HFF-Myc (cell line): Measurements from ENCODE around the gene OR2S2.
"Not testable (repeated sequence)": the region's sequence is repeated elsewhere in the genome, so short reads cannot be mapped to it uniquely, and the experiment has no call there.

Experiments
- DNase-seq: peaks from one replicate; pipeline ENCODE4 v3.0.0-alpha.2; 2011; ENCODE audit warnings: low read depth; ENCODE audit errors: extremely low read depth
- H3K4me3 ChIP-seq: replicated peaks from 2 replicates; pipeline ENCODE4 v1.5.1; 2011; ENCODE audit warnings: low read depth, mild to moderate bottlenecking, control low read depth, low read length
- CTCF ChIP-seq: IDR thresholded peaks from 2 replicates; pipeline ENCODE4 v1.5.1; 2012; ENCODE audit warnings: mild to moderate bottlenecking, low read depth, low read length, control low read depth; ENCODE audit errors: missing control alignments

OR2S2 gene

GRCh38 chr9:35915681-35916294 is 42.2 kb downstream of the OR2S2 start:
- TF ChIP-seq CTCF, result no peak
- H3K4me3 ChIP-seq, result no peak overlapping the region
- no peak for DNase-seq

GRCh38 chr9:35914301-35914807 is 43.6 kb downstream of the OR2S2 start:
- no peak overlapping the region for H3K4me3 ChIP-seq
- no peak for DNase-seq
- TF ChIP-seq CTCF, result no peak

GRCh38 chr9:35913429-35913828 is 44.5 kb downstream of the OR2S2 start:
- H3K4me3 ChIP-seq, DNase-seq: not testable (repeated sequence)

GRCh38 chr9:35912791-35913400 is 45.1 kb downstream of the OR2S2 start:
- no peak for DNase-seq
- no peak overlapping the region for H3K4me3 ChIP-seq
- TF ChIP-seq CTCF, result no peak

GRCh38 chr9:35911690-35912089 is 46.3 kb downstream of the OR2S2 start:
- no peak for DNase-seq
- H3K4me3 ChIP-seq, result no peak overlapping the region
- TF ChIP-seq CTCF, result no peak

- DNase-seq, result peak; percentile 35
- no peak overlapping the region for H3K4me3 ChIP-seq
- TF ChIP-seq CTCF, result peak; percentile 55
Observed at GRCh38 chr9:35910613-35911359, 47.2 kb downstream of the OR2S2 start.

- no peak for DNase-seq
- no peak overlapping the region for H3K4me3 ChIP-seq
- TF ChIP-seq CTCF, result no peak
Observed at GRCh38 chr9:35909687-35910612, 48.0 kb downstream of the OR2S2 start.
